GM13976 (cell line): ENCODE measurements around the gene C11orf52.
A peak's percentile ranks its signal among the peaks of the same experiment; 100 is the strongest.

Experiments
- DNase-seq: peaks from one replicate; pipeline ENCODE4 v3.0.0; 2012; ENCODE audit warnings: low spot score
- CTCF ChIP-seq: IDR thresholded peaks from 2 replicates; pipeline ENCODE4 v1.5.1; 2012; ENCODE audit warnings: borderline replicate concordance, mild to moderate bottlenecking; ENCODE audit not compliant: insufficient read depth; ENCODE audit errors: extremely low read depth, missing control alignments, control extremely low read depth
- in situ Hi-C: fragments of 300-500 bp; cut with MboI; formaldehyde crosslinking; loops from one replicate; pipeline ENCODE4 v1.12.0; 2022; ENCODE audit warnings: low sequenced_read_pairs, mixed read lengths, inconsistent platforms; ENCODE audit not compliant: unreplicated experiment

The C11orf52 gene

GRCh38 chr11:111921541-111922230 lies 3.0 kb downstream of the C11orf52 start:
- no peak for DNase-seq
- no peak for TF ChIP-seq CTCF
- in situ Hi-C loops = no loop called here

GRCh38 chr11:111922803-111923202 lies 4.1 kb downstream of the C11orf52 start:
- in situ Hi-C loops = no loop called here
- no peak for TF ChIP-seq CTCF
- no peak for DNase-seq

- no peak for DNase-seq
- no peak for TF ChIP-seq CTCF
- in situ Hi-C loops = no loop called here
Observed at GRCh38 chr11:111923351-111923788, 4.7 kb downstream of the C11orf52 start.

GRCh38 chr11:111923951-111924350 lies 5.2 kb downstream of the C11orf52 start:
- in situ Hi-C loops = no loop called here
- no peak for DNase-seq
- no peak for TF ChIP-seq CTCF

GRCh38 chr11:111925953-111926352 lies 7.2 kb downstream of the C11orf52 start:
- in situ Hi-C loops = no loop called here
- no peak for DNase-seq
- TF ChIP-seq CTCF = no peak

GRCh38 chr11:111926505-111927391 lies 8.0 kb downstream of the C11orf52 start:
- in situ Hi-C loops = no loop called here
- no peak for TF ChIP-seq CTCF
- peak; percentile 99 for DNase-seq
